ENCODE measurements around the gene UGT1A7. TPM values are rescaled to one million over a fixed set of nuclear protein-coding genes. Genes with fewer than 3 reads are reported as not detected.

UGT1A7 gene
- total RNA-seq, 1 donor from 2014 or later, result not detected

GRCh38 chr2:233818639-233819621 lies 137.2 kb downstream of the UGT1A7 start:
- no peak overlapping the region for H3K4me3 Mint-ChIP-seq (ENCODE audit: unreplicated experiment)
- no peak for TF ChIP-seq CTCF (IDR thresholded peaks at IDR 0.05; ENCODE audit: unreplicated experiment)
- H3K27ac Mint-ChIP-seq (ENCODE audit: unreplicated experiment), result no peak overlapping the region
- peaks cover 4% of the 10 kb centered on the region for H3K27me3 Mint-ChIP-seq (ENCODE audit: unreplicated experiment)
- peaks cover 3% of the 10 kb centered on the region for H3K4me1 Mint-ChIP-seq (ENCODE audit: unreplicated experiment)
- no peak for DNase-seq (ENCODE audit: low spot score)
- H3K9me3 Mint-ChIP-seq (ENCODE audit: unreplicated experiment), result no peaks in the 10 kb centered on the region
- no peaks in the 10 kb centered on the region for H3K36me3 Mint-ChIP-seq (ENCODE audit: low read depth, unreplicated experiment)

GRCh38 chr2:233819884-233820773 lies 138.4 kb downstream of the UGT1A7 start:
- Mint-ChIP-seq H3K9me3 (ENCODE audit: unreplicated experiment) (no peaks in the 10 kb centered on the region), H3K36me3 (ENCODE audit: low read depth, unreplicated experiment) (no peaks in the 10 kb centered on the region), H3K27ac (ENCODE audit: unreplicated experiment) (no peak overlapping the region), H3K4me1 (ENCODE audit: unreplicated experiment) (peaks cover 3% of the 10 kb centered on the region), H3K4me3 (ENCODE audit: unreplicated experiment) (no peak overlapping the region), H3K27me3 (ENCODE audit: unreplicated experiment) (peaks cover 4% of the 10 kb centered on the region)
- DNase-seq (ENCODE audit: low spot score), result no peak
- TF ChIP-seq CTCF (IDR thresholded peaks at IDR 0.05; ENCODE audit: unreplicated experiment), result no peak

GRCh38 chr2:233820774-233821105 lies 139.0 kb downstream of the UGT1A7 start:
- TF ChIP-seq CTCF (IDR thresholded peaks at IDR 0.05; ENCODE audit: unreplicated experiment), result no peak
- Mint-ChIP-seq H3K27ac (ENCODE audit: unreplicated experiment) (no peak overlapping the region), H3K27me3 (ENCODE audit: unreplicated experiment) (peaks cover 4% of the 10 kb centered on the region), H3K4me1 (ENCODE audit: unreplicated experiment) (peaks cover 3% of the 10 kb centered on the region), H3K36me3 (ENCODE audit: low read depth, unreplicated experiment) (no peaks in the 10 kb centered on the region), H3K4me3 (ENCODE audit: unreplicated experiment) (no peak overlapping the region), H3K9me3 (ENCODE audit: unreplicated experiment) (no peaks in the 10 kb centered on the region)
- DNase-seq (ENCODE audit: low spot score), result no peak

GRCh38 chr2:233821196-233821595 lies 139.5 kb downstream of the UGT1A7 start:
- Mint-ChIP-seq H3K4me3 (ENCODE audit: unreplicated experiment) (no peak overlapping the region), H3K27ac (ENCODE audit: unreplicated experiment) (no peak overlapping the region), H3K36me3 (ENCODE audit: low read depth, unreplicated experiment) (no peaks in the 10 kb centered on the region), H3K9me3 (ENCODE audit: unreplicated experiment) (no peaks in the 10 kb centered on the region), H3K27me3 (ENCODE audit: unreplicated experiment) (peaks cover 4% of the 10 kb centered on the region), H3K4me1 (ENCODE audit: unreplicated experiment) (peaks cover 3% of the 10 kb centered on the region)
- no peak for DNase-seq (ENCODE audit: low spot score)
- TF ChIP-seq CTCF (IDR thresholded peaks at IDR 0.05; ENCODE audit: unreplicated experiment), result no peak
